Dedifferentiated amniotic fluid mesenchymal stem cell (primary cell): ENCODE data around the gene CLSTN1.

Source experiments
- DNase-seq: peaks from one replicate; pipeline ENCODE4 v3.0.0-alpha.2; 2016; ENCODE audit errors: extremely low spot score

Gene CLSTN1

DNA sequence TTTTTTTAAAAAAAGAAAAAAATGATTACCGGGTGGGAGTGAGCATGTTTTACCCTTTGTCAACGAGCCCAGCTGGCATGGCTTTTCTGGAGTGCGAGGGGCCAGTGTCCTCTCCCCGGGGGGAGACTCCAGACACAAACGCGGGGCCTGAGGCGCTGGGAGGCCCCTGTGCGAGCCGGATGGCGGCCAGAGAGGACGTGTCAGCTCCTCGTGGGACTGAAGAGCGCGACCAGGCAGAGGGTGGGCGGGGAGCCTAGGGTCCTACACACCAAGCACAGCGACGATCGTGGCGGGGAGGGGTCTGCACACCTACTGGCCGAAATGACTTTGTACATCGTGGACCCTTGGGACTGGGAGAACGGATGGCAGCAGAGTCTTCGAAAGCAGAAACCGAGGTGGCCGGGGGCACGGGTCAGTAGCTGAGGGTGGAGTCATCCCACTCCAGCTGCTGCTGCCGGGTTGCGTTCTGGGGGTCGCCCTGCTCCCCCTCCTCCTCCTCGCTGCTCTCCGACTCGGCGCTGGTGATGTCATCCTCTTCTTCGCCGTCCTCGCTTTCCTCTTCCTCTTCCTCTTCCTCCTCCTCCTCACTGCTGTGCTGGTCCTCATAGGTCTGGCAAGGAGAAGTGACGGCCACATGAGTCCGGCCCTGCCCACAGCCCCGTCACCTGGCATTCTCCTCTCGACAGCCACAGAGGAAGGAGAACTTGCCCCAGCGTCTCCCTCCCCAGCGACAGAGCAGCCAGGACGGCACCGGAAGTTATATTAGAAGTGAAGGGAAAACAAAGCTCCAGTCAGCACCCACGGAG, 93.5 kb downstream of the CLSTN1 start:
- no peak for DNase-seq

DNA sequence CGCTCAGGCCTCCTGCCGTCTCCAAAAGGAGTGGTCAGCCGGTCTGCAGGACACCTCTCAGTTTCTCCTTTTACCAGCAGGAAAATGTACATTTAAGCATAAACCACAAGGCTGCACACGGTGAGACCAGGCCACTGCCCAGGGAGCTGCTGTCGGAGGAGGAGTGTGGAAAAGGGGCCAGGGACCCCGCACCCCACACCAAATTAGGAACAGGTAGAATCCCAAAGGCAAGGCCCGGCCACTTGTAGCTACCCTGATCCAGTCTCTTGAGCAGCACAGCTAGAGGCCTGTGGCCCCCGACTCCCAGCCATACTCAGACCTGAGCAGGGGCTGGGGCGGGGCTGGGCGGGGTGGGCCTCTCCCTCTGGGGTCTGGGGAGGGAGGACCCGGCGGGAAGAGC, 94.2 kb downstream of the CLSTN1 start:
- no peak for DNase-seq

DNA sequence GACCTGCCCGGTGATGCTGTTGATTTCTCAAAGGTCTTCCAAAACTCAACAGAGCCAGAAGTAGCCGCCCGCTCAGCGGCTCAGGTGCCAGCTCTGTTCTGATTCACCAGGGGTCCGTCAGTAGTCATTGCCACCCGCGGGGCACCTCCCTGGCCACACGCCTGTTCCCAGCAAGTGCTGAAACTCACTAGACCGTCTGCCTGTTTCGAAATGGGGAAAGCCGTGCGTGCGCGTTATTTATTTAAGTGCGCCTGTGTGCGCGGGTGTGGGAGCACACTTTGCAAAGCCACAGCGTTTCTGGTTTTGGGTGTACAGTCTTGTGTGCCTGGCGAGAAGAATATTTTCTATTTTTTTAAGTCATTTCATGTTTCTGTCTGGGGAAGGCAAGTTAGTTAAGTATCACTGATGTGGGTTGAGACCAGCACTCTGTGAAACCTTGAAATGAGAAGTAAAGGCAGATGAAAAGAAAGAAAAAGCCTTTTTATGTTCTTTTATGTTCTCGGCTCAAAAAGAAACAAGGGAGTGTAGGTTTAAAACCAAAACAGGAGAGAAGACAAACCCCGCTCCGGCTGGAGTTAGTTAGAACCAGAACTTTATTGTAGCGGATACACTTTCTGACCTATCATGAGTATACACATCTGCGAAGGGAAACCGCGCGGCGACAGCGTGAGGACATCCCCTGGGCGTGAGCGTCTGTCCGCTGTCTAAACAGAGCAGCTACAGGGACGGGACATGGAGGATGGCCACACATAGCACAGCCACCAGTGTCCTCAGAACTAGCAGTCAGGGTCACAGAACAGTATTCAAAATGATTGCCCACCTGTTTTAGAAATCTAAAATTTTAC, 95.1 kb downstream of the CLSTN1 start:
- no peak for DNase-seq

DNA sequence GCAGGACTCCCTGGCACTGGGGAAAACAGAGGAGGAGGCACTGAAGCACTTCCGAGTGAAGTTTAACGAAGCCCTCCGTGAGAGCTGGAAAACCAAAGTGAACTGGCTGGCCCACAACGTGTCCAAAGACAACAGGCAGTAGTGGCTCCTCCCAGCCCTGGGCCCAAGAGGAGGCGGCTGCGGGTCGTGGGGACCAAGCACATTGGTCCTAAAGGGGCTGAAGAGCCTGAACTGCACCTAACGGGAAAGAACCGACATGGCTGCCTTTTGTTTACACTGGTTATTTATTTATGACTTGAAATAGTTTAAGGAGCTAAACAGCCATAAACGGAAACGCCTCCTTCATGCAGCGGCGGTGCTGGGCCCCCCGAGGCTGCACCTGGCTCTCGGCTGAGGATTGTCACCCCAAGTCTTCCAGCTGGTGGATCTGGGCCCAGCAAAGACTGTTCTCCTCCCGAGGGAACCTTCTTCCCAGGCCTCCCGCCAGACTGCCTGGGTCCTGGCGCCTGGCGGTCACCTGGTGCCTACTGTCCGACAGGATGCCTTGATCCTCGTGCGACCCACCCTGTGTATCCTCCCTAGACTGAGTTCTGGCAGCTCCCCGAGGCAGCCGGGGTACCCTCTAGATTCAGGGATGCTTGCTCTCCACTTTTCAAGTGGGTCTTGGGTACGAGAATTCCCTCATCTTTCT, 96.7 kb downstream of the CLSTN1 start:
- DNase-seq = no peak

DNA sequence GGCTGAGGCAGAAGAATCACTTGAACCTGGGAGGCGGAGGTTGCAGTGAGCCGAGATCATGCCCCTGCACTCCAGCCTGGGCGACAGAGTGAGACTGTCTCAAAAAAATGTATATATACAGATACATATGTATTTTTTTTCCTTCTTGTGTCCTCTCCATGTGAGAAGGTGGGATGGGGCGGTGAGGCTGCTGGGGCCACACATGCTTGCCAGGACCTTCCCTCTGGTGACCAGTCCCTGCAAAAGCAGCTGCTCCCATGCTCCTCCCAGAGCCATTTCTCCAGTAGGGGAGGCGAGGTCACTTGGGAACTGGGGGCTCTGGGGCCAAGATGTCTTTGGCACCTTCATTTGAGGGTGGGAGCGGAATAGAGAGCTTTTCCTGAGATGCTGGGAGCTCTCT, 97.4 kb downstream of the CLSTN1 start:
- no peak for DNase-seq

DNA sequence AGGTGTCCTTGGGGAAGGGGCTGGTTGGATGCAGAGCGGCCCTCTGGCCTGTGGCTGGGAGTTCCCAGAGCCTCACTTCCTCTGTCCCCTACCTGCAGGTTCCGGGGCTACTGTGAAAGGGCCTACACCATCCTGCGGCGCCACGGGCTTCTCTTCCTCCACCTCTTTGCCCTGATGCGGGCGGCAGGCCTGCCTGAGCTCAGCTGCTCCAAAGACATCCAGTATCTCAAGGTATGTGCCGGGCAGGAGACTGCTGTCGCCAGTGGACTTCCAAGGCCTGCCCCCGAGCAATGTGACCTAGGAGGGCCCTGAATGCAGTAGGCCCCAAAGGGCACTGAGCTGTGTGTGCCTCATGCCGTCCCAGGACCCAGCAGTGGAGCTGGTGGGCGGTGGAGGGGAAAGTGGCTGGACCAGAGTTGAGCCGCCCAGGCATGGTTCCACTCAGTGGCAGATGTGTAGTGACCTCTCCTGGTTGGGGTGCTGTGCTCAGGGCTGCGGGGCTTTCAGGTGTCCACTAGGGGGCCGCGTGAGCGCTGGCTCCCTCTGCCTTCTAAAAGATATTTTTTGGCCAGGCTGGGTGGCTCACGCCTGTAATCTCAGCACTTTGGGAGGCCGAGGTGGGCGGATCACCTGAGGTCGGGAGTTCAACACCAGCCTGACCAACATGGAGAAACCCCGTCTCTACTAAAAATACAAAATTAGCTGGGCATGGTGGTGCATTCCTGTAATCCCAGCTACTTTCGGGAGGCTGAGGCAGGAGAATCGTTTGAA, 98.9 kb downstream of the CLSTN1 start:
- DNase-seq = peak; percentile 29

DNA sequence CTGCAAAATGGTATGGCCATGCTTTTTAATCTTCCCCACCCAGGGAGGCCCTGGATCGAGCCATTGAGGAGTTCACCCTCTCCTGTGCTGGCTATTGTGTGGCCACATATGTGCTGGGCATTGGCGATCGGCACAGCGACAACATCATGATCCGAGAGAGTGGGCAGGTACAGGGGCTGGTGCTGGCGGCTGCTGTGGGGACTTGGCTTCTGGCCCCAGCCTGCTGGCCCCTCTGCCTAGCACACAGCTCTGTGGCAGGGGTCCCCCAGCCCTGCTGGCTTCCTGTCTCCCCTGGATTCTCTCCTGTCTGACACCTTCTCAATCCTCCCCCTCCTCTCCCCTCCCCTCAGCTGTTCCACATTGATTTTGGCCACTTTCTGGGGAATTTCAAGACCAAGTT, 99.8 kb downstream of the CLSTN1 start:
- DNase-seq = no peak

DNA sequence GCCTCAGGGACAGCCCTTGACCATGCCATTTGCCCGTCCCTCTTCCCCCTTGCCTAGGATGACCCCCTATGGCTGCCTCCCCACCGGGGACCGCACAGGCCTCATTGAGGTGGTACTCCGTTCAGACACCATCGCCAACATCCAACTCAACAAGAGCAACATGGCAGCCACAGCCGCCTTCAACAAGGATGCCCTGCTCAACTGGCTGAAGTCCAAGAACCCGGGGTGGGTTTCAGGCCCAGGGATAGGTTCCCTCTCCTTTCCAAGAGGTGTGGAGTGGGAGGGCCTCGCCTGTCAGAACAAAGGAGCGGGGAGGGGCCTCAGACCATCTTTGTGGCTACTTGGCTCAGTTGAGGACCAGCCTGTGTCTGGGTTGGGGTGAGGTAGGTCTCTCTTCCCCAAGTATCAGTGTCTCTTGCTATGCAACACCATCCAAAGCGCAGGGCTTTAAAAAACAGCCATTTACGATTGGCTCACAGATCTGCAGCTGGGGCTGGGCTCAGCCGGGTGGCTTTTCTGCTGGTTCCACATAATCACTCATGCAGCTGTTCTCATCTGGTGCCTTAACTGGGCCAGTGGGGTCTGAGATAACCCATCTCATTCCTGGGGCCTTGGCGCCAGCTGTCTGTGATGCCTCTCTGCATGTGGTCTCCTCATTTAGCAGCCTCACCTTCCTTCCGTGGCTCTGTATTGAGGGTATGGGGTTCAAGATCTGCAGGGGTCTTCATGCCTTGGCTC, 100.5 kb downstream of the CLSTN1 start:
- no peak for DNase-seq

DNA sequence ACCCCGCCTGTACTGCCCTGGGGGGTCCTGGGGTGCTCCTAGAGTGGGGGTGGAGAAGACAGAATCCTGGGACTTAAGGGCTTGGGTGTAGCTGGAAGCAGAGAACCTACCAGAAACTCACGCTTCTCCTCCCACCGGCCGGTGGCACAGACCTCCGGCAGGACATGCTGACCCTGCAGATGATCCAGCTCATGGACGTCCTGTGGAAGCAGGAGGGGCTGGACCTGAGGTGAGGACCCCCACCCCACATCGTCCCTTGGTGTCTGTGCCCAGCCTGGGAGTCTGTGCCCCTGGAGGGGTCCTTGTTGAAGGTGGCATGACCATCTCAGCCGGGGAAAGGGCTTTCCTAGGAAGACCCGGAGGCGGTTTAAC, 101.4 kb downstream of the CLSTN1 start:
- no peak for DNase-seq

DNA sequence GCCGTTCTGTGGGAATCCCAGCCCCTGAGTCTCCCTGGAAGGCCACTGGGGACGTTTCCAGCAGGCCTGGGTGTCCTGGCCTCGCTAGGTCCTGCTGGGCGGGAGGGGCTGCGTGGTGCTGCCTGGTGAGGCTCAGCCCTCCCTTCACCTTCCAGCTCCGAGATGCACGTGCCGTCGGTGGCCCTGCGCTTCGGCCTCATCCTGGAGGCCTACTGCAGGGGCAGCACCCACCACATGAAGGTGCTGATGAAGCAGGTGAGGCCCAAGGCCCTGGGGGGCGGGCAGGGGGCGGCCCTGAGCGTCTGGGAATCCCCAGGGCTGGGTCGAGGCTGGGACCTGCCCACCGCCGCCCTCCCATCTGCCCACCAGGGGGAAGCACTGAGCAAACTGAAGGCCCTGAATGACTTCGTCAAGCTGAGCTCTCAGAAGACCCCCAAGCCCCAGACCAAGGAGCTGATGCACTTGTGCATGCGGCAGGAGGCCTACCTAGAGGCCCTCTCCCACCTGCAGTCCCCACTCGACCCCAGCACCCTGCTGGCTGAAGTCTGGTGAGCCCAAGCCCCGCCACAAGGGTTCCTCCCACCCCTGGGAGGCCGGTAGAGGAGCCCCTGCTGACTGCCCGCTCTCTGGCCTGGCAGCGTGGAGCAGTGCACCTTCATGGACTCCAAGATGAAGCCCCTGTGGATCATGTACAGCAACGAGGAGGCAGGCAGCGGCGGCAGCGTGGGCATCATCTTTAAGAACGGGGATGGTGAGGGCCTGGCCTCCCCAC, 102.0 kb downstream of the CLSTN1 start:
- DNase-seq = no peak

DNA sequence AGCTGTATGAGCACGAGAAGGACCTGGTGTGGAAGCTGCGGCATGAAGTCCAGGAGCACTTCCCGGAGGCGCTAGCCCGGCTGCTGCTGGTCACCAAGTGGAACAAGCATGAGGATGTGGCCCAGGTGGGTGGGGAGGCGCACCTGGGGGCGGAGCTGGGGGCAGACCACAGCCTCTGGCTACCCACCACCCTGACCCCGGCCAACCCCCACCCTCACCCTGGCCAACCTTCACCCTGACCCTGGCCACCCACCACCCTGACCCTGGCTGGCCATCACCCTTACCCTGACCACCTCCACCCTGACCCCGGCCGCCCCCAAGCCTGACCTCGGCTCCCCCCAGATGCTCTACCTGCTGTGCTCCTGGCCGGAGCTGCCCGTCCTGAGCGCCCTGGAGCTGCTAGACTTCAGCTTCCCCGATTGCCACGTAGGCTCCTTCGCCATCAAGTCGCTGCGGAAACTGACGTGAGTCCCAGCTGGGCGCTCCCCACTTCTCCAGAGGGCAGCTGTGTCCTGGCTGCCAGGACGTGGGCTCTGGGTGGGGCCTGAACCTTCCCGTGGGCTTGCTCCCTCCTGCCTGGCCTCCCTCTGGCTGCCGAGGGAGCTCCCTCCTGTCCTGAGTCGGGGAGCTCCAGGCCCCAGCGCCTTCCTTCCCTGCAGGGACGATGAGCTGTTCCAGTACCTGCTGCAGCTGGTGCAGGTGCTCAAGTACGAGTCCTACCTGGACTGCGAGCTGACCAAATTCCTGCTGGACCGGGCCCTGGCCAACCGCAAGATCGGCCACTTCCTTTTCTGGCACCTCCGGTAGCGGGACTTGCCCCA, 102.8 kb downstream of the CLSTN1 start:
- no peak for DNase-seq

DNA sequence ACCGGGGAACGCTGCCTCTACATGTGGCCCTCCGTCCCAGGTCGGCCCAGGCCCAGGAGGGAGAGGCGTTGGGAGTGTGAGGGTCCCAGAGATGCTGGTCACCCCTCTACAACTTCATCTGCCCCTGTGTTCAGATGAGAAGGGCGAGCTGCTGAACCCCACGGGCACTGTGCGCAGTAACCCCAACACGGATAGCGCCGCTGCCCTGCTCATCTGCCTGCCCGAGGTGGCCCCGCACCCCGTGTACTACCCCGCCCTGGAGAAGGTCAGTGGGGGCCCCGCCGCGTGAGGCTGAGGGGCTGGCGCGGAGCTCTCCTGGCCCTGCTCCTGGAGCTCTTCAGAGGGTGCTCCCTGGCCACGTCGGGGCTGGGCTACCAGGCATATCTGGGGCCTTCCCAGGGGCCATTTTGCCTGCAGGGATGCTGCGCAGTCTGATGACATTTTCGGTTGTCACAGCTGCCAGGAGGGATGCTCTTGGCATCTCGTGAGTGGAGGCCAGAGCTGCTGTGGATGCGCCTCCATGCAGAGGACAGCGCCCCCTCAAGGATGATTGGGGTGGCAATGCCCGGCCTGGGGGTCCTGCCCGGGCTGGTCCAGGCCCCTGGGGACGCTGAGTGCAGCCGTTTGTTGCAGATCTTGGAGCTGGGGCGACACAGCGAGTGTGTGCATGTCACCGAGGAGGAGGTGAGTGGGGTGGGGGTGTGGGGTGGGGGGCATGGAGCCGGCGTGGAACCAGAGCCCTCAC, 103.6 kb downstream of the CLSTN1 start:
- no peak for DNase-seq

DNA sequence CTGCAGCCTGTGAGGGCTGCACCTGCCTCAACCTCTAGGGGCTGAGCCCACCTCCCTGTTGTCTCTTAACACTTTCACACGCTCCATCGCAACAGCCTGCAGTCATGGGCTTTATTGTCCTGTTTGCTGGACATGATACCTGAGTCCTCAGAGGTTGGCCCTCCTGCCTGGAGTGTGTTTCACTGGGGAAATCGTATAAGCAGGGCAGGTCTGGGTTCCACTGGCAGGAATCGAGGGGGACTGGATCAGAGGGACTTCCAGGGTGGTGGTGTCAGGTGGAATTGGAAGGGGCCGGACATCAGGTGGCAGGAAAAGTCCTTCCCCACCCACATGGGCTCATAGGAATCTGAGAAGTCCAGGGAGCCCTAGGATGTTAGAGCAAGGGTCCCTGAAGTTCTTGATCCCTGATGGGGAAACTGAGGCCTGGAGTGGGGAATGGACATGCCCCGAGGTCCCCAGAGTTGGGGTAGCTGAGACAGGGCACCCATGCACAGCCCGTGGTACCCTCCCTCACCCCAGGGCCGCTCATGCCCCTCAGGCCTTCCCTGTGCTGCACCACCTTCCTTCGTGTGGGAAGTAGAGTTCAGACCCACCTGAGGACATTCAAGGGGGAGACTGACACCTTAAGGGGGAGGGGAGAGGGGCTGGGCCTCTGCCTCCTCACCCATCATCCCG, 105.6 kb downstream of the CLSTN1 start:
- no peak for DNase-seq

DNA sequence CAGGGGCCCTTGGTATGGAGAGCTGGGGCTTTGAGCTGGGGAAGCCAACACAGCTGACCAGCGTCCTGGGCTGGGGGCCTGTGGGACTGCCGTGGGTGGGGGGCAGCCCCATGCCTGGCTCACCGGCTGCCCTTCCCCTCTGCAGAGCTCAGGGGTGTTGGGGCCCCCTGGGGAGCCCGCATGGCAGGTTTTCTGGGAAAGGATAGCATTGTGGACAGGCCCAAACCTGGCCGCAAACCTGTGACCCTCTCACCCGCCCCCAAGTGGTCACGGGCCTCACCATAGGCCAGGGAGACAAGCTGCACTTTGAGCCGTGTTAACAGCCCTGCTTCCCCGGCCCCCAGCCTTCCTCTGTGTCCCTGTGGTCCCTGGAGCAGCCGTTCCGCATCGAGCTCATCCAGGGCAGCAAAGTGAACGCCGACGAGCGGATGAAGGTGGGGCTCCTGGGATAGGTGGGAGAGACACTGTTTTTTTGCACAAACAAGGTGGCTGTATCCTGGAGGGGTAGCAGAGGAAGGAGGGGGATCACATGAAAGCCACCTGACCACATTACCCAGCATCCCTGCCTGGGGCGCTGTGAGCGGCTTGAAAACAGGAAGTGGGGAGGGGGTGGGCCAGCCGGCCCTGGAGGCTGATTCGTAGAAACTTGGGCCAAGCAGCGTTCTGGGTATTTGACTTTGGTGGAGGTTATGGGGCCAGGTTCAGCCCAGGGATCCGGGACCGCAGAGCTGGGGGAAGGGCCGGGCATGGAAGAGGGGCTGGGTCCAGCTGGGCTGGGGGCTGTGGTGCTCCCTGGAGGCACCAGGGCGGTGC, 106.4 kb downstream of the CLSTN1 start:
- DNase-seq = no peak

DNA sequence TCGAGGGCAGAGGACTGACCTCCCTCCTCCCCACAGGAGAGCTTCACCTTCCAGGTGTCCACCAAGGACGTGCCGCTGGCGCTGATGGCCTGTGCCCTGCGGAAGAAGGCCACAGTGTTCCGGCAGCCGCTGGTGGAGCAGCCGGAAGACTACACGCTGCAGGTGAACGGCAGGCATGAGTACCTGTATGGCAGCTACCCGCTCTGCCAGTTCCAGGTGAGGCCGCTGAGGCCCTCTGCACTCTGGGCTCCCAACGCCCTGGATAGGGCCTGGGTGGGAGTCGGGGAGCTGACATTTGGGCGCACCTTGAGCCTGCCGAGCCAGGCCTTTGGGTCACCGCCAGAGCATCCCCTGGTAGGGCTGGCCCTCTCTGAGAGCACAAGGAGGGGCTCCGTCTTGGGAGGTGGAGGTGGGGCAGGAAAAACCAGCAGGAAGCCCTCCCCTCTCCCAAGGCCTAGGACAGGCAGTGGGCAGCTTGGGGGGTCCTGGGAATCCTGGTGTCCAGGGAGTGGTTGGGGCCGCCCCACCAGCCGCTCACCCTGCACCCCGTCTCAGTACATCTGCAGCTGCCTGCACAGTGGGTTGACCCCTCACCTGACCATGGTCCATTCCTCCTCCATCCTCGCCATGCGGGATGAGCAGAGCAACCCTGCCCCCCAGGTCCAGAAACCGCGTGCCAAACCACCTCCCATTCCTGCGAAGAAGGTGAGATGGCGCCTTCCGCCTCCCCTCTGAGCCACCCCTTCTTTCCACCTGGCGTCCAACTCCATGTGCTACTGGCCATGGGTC, 107.2 kb downstream of the CLSTN1 start:
- DNase-seq = no peak

DNA sequence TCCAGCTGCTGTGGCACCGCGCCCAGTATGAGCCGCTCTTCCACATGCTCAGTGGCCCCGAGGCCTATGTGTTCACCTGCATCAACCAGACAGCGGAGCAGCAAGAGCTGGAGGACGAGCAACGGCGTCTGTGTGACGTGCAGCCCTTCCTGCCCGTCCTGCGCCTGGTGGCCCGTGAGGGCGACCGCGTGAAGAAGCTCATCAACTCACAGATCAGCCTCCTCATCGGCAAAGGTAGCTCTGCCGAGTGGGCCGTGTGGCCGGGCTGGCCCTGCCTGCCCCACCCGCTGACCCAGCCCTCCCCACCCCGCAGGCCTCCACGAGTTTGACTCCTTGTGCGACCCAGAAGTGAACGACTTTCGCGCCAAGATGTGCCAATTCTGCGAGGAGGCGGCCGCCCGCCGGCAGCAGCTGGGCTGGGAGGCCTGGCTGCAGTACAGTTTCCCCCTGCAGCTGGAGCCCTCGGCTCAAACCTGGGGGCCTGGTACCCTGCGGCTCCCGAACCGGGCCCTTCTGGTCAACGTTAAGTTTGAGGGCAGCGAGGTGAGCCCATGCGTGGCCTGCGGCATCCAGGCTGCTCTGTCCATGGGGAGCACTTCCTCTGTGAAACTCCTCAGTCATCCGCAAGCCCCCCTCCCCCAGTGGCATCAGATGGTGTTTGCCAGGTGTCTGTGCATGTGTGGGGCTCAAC, 108.1 kb downstream of the CLSTN1 start:
- DNase-seq = no peak
